HEK293 (cell line): ENCODE data around the gene ME3.

Experiments
- ZNF76 ChIP-seq: fragments of 450-650 bp; formaldehyde crosslinking; IDR thresholded peaks from 2 replicates; pipeline ENCODE4; 2016; ENCODE audit warnings: low read depth, missing biosample characterization, missing genetic modification characterization, borderline replicate concordance
- ZSCAN30 ChIP-seq: fragments of 450-650 bp; IDR thresholded peaks from 2 replicates; pipeline ENCODE4 v1.5.1; 2018; ENCODE audit warnings: missing biosample characterization, mild to moderate bottlenecking, missing genetic modification characterization, moderate library complexity
- TF ChIP-seq, protein P1 (sequence below): fragments of 450-650 bp; formaldehyde crosslinking; IDR thresholded peaks from 2 replicates; pipeline ENCODE4 v1.5.1; 2016; ENCODE audit warnings: missing biosample characterization, missing genetic modification characterization

- TF ChIP-seq ZNF76 (tag by site-specific recombination) (no peak), ZSCAN30 (no peak)
- TF ChIP-seq, protein P1, sequence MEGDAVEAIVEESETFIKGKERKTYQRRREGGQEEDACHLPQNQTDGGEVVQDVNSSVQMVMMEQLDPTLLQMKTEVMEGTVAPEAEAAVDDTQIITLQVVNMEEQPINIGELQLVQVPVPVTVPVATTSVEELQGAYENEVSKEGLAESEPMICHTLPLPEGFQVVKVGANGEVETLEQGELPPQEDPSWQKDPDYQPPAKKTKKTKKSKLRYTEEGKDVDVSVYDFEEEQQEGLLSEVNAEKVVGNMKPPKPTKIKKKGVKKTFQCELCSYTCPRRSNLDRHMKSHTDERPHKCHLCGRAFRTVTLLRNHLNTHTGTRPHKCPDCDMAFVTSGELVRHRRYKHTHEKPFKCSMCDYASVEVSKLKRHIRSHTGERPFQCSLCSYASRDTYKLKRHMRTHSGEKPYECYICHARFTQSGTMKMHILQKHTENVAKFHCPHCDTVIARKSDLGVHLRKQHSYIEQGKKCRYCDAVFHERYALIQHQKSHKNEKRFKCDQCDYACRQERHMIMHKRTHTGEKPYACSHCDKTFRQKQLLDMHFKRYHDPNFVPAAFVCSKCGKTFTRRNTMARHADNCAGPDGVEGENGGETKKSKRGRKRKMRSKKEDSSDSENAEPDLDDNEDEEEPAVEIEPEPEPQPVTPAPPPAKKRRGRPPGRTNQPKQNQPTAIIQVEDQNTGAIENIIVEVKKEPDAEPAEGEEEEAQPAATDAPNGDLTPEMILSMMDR (tag by site-specific recombination) = no peak
These were observed 159.3 kb downstream of the ME3 start for GRCh38 chr11:86513138-86513537.
